ENCODE results near the gene TNFRSF12A. TPM values are rescaled to one million over a fixed set of nuclear protein-coding genes. Genes with fewer than 3 reads are reported as not detected.

Gene TNFRSF12A
- total and polyA plus RNA-seq, 3 donors from 2014 or later = 12.8 to 33.4 (median 16.8) TPM

- Histone ChIP-seq H3K4me1 (no peaks in the 10 kb centered on the region), H3K9me3 (no peaks in the 10 kb centered on the region), H3K27me3 (no peaks in the 10 kb centered on the region), H3K27ac (no peak overlapping the region), H3K36me3 (ENCODE audit: low read depth, missing control alignments) (no peaks in the 10 kb centered on the region), H3K4me3 (peak overlapping the region in 1 of 2 donors; percentile 17)
- intact Hi-C loops (cut with DNase I; ENCODE audit: low total_unique reads) = no loop called here
- no peak for DNase-seq
- TF ChIP-seq POLR2A (IDR thresholded peaks at IDR 0.05) = no peak
- TF ChIP-seq CTCF (IDR thresholded peaks at IDR 0.05) = no peak
- whole genome bisulfite sequencing, 2 donors = 5 to 6% methylated on average over 7 to 25 of the region's 40 CpGs
Observed at GRCh38 chr16:3035972-3036725, 16.0 kb downstream of the TNFRSF12A start.

GRCh38 chr16:3036726-3037315 lies 16.7 kb downstream of the TNFRSF12A start, which contains the start of gene BICDL2:
BICDL2 (minus strand) TSS chr16:3036944; CDS start chr16:3035496, 1,448 bp downstream.
- Histone ChIP-seq H3K27me3 (no peaks in the 10 kb centered on the region), H3K27ac (no peak within 1 kb of the TSS), H3K4me3 (peak within 1 kb of the TSS in 1 of 2 donors; percentile 17), H3K4me1 (no peaks in the 10 kb centered on the region), H3K9me3 (no peaks in the 10 kb centered on the region), H3K36me3 (ENCODE audit: low read depth, missing control alignments) (no peaks in the 10 kb centered on the region)
- WGBS, 2 donors = 8 to 28% methylated on average over 10 to 29 of the region's 44 CpGs
- DNase-seq = no peak
- intact Hi-C loops (cut with DNase I; ENCODE audit: low total_unique reads) = no loop called here
- TF ChIP-seq POLR2A (IDR thresholded peaks at IDR 0.05) (no peak), CTCF (IDR thresholded peaks at IDR 0.05) (no peak)

GRCh38 chr16:3038256-3038655 lies 18.1 kb downstream of the TNFRSF12A start:
- Histone ChIP-seq H3K27me3 (no peaks in the 10 kb centered on the region), H3K9me3 (no peaks in the 10 kb centered on the region), H3K27ac (no peak overlapping the region), H3K4me3 (no peak overlapping the region), H3K4me1 (no peaks in the 10 kb centered on the region), H3K36me3 (ENCODE audit: low read depth, missing control alignments) (no peaks in the 10 kb centered on the region)
- no peak for DNase-seq
- WGBS, 2 donors = 33 to 49% methylated on average over 9 to 11 of the region's 11 CpGs
- TF ChIP-seq CTCF (IDR thresholded peaks at IDR 0.05) (no peak), POLR2A (IDR thresholded peaks at IDR 0.05) (no peak)
- intact Hi-C loops (cut with DNase I; ENCODE audit: low total_unique reads) = no loop called here

- DNase-seq = no peak
- H3K4me3 ChIP-seq = no peak overlapping the region
- no peaks in the 10 kb centered on the region for H3K9me3 ChIP-seq
- intact Hi-C loops (cut with DNase I; ENCODE audit: low total_unique reads) = no loop called here
- no peaks in the 10 kb centered on the region for H3K27me3 ChIP-seq
- H3K4me1 ChIP-seq = no peaks in the 10 kb centered on the region
- no peak overlapping the region for H3K27ac ChIP-seq
- H3K36me3 ChIP-seq (ENCODE audit: low read depth, missing control alignments) = no peaks in the 10 kb centered on the region
- WGBS, 2 donors = 73 to 85% methylated on average over 5 of the region's 5 CpGs
- TF ChIP-seq CTCF (IDR thresholded peaks at IDR 0.05) (no peak), POLR2A (IDR thresholded peaks at IDR 0.05) (no peak)
Observed at GRCh38 chr16:3038896-3039295, 18.7 kb downstream of the TNFRSF12A start.
